DMS153 treated with DMSO at 0.1 percent for 48 hours (cell line): ENCODE measurements around the gene TUFT1.

Experiments used
- DNase-seq: peaks from one replicate; lab custom pipeline; 2025; ENCODE audit not compliant: unreplicated experiment; lab: John Stamatoyannopoulos, UW

The TUFT1 gene

GRCh38 chr1:151536499-151536898 is 3.6 kb upstream of the TUFT1 start:
- DNase-seq: no peak

GRCh38 chr1:151537112-151537511 is 3.0 kb upstream of the TUFT1 start:
- no peak for DNase-seq

- peak; percentile 99 for DNase-seq
These were observed 638 bp upstream of the TUFT1 start for GRCh38 chr1:151539321-151540020.

- peak; percentile 12 for DNase-seq
These were observed 871 bp downstream of the TUFT1 start for GRCh38 chr1:151540982-151541377.

- DNase-seq: no peak
These were observed 1.6 kb downstream of the TUFT1 start for GRCh38 chr1:151541752-151542151.

- peak; percentile 15 for DNase-seq
These were observed 2.6 kb downstream of the TUFT1 start for GRCh38 chr1:151542710-151543129.

GRCh38 chr1:151545542-151545941 is 5.4 kb downstream of the TUFT1 start:
- DNase-seq: no peak

- DNase-seq: no peak
These were observed 6.2 kb downstream of the TUFT1 start for GRCh38 chr1:151546011-151546925.

GRCh38 chr1:151547119-151547899 is 7.2 kb downstream of the TUFT1 start:
- no peak for DNase-seq

GRCh38 chr1:151547900-151548230 is 7.8 kb downstream of the TUFT1 start:
- DNase-seq: no peak

- DNase-seq: no peak
These were observed 9.1 kb downstream of the TUFT1 start for GRCh38 chr1:151549199-151549598.

GRCh38 chr1:151553659-151554058 is 13.6 kb downstream of the TUFT1 start:
- no peak for DNase-seq

- DNase-seq: no peak
These were observed 15.9 kb downstream of the TUFT1 start for GRCh38 chr1:151556052-151556451.

GRCh38 chr1:151562661-151563060 is 22.6 kb downstream of the TUFT1 start:
- DNase-seq: no peak

GRCh38 chr1:151563376-151563775 is 23.3 kb downstream of the TUFT1 start:
- DNase-seq: no peak

- DNase-seq: no peak
These were observed 25.5 kb downstream of the TUFT1 start for GRCh38 chr1:151565502-151566189.

- no peak for DNase-seq
These were observed 28.5 kb downstream of the TUFT1 start for GRCh38 chr1:151568626-151569088.

- DNase-seq: peak; percentile 9
These were observed 30.7 kb downstream of the TUFT1 start for GRCh38 chr1:151570819-151571218.

- DNase-seq: no peak
These were observed 34.7 kb downstream of the TUFT1 start for GRCh38 chr1:151574575-151575529.

GRCh38 chr1:151577173-151577572 is 37.1 kb downstream of the TUFT1 start:
- DNase-seq: no peak
